Limb (tissue), 2 donors: ENCODE results near the gene PRKACA.
"Not testable (repeated sequence)": the region's sequence is repeated elsewhere in the genome, so short reads cannot be mapped to it uniquely, and the experiment has no call there.

Experiments used
- DNase-seq, 2 donors: peaks; one replicate each; pipeline ENCODE4 v3.0.0-alpha.2; 2016; ENCODE audit errors: extremely low spot score in 2 of 2

The PRKACA gene

GRCh38 chr19:14051980-14052379 is 65.6 kb downstream of the PRKACA start:
- no peak for DNase-seq

GRCh38 chr19:14050961-14051360 is 66.6 kb downstream of the PRKACA start:
- DNase-seq, result not testable (repeated sequence)

- no peak for DNase-seq
These were observed 67.0 kb downstream of the PRKACA start for GRCh38 chr19:14050512-14050911.

- no peak for DNase-seq
These were observed 69.0 kb downstream of the PRKACA start for GRCh38 chr19:14048443-14049153.

- DNase-seq, result not testable (repeated sequence)
These were observed 69.7 kb downstream of the PRKACA start for GRCh38 chr19:14047866-14048265.

GRCh38 chr19:14042659-14043608 is 74.6 kb downstream of the PRKACA start:
- peak in 1 of 2 donors; percentile 70 for DNase-seq
